GM12801 (cell line): ENCODE results near the gene BEND7.

Experiments used
- TF ChIP-seq, protein P1 (sequence below): IDR thresholded peaks from one replicate; pipeline ENCODE4 v1.5.1; 2011; ENCODE audit warnings: control low read depth; ENCODE audit not compliant: insufficient read length; ENCODE audit errors: extremely low read depth

BEND7 gene

DNA sequence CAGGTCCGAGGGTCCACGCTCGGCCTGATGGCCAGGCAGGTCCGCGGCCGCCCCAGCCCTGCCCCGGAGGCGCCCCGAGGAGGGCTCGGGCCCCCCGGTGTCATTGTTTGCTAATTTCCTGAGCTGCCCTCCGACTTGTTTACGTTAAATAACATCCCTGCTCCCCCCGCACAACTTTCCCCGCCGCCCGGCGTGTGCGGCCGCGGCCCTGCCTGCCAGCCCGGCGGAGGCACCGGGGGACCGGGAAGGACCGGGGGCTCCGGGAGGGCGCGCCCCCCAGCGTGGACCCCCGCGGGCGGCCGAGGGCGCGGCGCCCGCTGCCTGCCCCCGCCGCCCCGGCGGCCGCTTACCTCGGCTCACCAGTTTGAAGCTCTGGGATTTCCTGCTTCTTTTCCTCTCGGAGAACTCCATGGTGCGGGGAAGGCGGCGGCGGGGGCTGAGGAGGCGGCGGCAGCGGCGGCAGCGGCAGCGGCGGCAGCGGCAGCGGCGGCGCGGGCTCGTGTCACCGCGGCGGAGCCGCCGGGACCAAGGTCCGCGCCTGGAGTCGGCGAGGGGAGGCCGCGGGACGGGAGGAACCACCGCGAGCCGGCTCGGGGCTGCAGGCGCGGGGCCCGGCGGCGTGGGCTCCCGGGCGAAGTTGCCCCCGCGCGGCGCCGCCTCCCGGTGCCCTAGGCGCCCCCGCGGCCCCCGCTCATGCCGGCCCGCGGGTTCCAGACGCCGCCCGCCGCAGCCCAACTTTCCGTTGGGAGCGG is 515 bp downstream of the BEND7 start:
- TF ChIP-seq, protein P1, sequence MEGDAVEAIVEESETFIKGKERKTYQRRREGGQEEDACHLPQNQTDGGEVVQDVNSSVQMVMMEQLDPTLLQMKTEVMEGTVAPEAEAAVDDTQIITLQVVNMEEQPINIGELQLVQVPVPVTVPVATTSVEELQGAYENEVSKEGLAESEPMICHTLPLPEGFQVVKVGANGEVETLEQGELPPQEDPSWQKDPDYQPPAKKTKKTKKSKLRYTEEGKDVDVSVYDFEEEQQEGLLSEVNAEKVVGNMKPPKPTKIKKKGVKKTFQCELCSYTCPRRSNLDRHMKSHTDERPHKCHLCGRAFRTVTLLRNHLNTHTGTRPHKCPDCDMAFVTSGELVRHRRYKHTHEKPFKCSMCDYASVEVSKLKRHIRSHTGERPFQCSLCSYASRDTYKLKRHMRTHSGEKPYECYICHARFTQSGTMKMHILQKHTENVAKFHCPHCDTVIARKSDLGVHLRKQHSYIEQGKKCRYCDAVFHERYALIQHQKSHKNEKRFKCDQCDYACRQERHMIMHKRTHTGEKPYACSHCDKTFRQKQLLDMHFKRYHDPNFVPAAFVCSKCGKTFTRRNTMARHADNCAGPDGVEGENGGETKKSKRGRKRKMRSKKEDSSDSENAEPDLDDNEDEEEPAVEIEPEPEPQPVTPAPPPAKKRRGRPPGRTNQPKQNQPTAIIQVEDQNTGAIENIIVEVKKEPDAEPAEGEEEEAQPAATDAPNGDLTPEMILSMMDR = no peak

DNA sequence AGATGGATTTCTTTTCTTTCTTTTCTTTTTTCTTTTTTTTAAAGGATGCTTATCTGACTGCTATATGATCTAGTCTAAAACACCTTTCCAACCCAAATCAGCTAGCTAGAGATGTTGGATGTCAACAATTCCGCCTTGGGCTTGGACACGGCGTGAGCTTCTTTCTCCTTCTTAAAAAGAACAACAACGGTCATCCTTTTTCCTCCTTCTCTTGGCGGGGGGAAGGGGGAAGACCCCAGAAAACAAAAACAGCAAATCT is 1.0 kb downstream of the BEND7 start:
- TF ChIP-seq, protein P1 = no peak

DNA sequence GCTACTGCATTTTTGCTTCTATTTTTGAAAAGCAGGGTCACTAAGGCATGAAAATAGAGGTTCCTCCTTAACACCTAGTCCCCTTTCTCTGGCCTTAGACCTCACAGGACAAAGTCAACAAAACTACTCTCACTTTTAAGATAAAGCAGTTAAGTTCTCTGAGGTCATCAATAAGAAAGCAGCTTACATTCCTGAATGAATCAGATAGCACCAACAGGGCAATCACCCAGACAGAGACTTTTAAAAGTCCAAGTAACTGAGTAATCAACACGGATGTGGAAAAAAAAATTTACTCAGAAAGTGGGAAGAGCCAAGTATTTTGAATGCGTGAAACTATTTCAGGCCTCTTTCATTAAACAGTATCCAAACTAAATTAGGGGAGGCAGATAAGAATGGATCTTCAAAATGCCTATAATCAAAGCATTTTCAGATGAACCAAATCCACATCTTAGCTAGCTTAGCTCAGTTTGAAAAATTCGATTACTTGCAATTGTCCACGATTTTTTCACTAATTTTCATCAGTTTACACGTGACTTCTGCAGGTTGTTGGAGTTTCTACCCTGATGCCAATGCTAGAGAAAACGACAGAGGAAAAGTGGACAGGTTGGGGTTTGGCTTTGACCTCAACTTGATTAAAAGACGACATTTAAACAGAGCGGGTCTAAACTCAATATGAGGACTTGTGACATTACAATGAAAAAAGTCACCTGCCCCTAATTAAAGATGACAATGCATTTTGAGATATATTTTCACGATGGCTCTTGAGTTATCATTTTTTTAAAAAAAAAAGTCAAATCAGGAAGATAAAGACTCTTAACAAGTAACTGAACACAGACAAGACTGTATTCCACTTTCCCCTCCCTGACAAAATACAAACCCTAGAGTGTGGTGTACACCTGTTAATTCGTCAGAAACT is 1.6 kb downstream of the BEND7 start:
- TF ChIP-seq, protein P1 = no peak

DNA sequence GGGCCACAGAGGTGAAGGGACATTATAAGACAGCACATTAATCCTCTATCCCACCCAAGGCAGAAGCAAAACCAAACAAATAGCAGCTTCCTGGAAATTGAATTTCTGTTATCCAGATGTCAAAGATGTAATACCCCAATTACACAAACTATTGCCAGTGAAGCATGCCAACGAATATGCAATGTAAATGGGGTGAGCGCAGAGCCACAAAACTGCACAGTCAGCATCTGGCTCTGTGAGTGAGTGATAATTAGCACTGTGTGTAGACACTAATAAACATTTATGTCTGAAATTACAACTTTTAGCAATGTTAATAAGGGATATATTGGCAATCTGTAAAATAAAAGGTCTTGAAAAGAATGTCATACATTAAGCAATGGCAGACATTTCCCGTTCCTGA is 3.2 kb downstream of the BEND7 start:
- TF ChIP-seq, protein P1 = no peak

DNA sequence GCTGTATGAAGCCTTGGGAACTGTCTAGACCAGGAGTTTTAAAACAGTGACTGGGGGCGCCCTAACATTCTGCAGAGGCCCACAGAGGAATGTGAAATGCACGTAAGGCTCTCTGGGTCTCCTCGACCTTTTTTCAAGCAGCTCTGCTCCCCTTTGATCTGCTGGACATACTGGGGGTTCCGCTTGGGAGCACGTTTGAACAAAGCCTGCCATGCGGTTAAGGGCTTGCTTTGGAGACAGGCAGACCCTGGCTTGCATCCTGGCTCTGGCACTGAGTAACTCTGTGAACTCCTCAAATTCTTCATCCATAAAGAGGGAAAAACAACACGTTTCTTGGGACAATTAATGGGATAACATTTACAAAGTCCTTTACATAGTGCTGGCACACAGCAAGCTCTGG is 7.8 kb downstream of the BEND7 start:
- TF ChIP-seq, protein P1 = no peak

DNA sequence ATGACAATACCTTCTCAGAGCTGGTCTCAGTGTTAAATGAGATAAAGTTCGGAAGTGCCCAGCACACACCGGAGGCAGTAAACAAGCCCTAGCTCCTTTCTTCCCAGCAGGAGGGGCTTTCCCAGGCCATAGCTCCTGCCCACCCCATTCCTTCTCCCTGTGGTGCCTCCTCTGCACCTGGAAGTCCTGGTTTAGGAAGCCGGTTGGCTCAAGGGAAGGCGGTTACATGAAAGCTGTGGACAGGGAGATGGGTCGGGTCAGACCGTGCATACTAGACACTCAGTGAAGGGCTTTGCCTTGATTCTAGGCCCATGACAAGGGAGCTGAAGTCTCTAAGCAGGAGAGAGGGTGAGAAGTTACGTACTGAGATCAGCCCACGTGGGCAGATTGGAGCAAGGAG is 8.6 kb downstream of the BEND7 start:
- TF ChIP-seq, protein P1 = no peak

DNA sequence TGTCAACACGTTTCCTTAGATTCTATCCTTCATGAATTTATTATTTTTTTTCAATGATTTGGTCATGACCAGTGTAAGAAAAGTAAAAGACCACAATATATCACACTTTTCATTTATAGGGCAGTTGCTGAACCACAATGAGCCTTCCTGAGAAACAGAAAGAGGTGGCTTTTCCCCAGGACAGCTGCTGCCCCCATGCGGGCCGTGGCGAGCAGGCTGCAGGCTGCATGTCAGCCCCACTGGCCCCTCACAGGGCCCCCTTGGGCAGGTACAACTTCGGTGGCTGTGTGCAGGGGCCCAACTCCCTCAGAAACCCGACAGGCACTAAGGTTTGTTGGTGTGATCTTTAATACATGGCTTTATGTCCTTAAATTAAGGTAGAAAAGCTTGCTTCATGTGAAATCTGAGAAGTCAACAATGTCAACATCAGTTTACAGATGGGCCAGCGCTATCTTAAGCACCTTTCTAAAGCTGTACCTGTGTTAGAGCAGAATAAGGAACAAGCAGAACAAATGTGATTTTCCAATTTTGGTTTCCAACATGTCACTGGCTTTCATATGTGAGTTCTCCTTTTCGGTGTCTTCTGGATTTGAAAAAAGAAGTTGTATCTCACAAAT is 10.6 kb downstream of the BEND7 start:
- TF ChIP-seq, protein P1 = no peak
